ENCODE measurements around the gene NTMT1.

Gene NTMT1

GRCh38 chr9:129582855-129583254 is 43.1 kb upstream of the NTMT1 start:
- no peaks in the 10 kb centered on the region for H3K9me3 Mint-ChIP-seq
- H3K4me3 Mint-ChIP-seq = no peak overlapping the region
- no peak overlapping the region for H3K27ac Mint-ChIP-seq
- no peak for TF ChIP-seq CTCF (IDR thresholded peaks at IDR 0.05; ENCODE audit: unreplicated experiment in 3 of 3)
- no peaks in the 10 kb centered on the region for H3K27me3 Mint-ChIP-seq (ENCODE audit: low read depth)
- H3K4me1 Mint-ChIP-seq = peaks cover 40% of the 10 kb centered on the region
- H3K36me3 Mint-ChIP-seq (ENCODE audit: low read depth) = no peaks in the 10 kb centered on the region

GRCh38 chr9:129583308-129584038 is 42.5 kb upstream of the NTMT1 start:
- no peaks in the 10 kb centered on the region for H3K36me3 Mint-ChIP-seq (ENCODE audit: low read depth)
- no peak overlapping the region for H3K4me3 Mint-ChIP-seq
- H3K9me3 Mint-ChIP-seq = no peaks in the 10 kb centered on the region
- TF ChIP-seq CTCF (IDR thresholded peaks at IDR 0.05; ENCODE audit: unreplicated experiment in 3 of 3) = no peak
- H3K4me1 Mint-ChIP-seq = peaks cover 40% of the 10 kb centered on the region
- no peaks in the 10 kb centered on the region for H3K27me3 Mint-ChIP-seq (ENCODE audit: low read depth)
- peak overlapping the region in 2 of 3 experiments; percentile 55 to 92 for H3K27ac Mint-ChIP-seq

GRCh38 chr9:129584136-129584535 is 41.8 kb upstream of the NTMT1 start:
- TF ChIP-seq CTCF (IDR thresholded peaks at IDR 0.05; ENCODE audit: unreplicated experiment in 3 of 3) = no peak
- peak overlapping the region; percentile 90 to 93 (median 92) for H3K27ac Mint-ChIP-seq
- H3K4me3 Mint-ChIP-seq = no peak overlapping the region
- H3K36me3 Mint-ChIP-seq (ENCODE audit: low read depth) = no peaks in the 10 kb centered on the region
- H3K9me3 Mint-ChIP-seq = no peaks in the 10 kb centered on the region
- H3K4me1 Mint-ChIP-seq = peaks cover 42% of the 10 kb centered on the region
- no peaks in the 10 kb centered on the region for H3K27me3 Mint-ChIP-seq (ENCODE audit: low read depth)

- TF ChIP-seq CTCF (IDR thresholded peaks at IDR 0.05; ENCODE audit: unreplicated experiment in 3 of 3) = no peak
- H3K9me3 Mint-ChIP-seq = no peaks in the 10 kb centered on the region
- peak overlapping the region; percentile 47 to 93 (median 90) for H3K27ac Mint-ChIP-seq
Measured at GRCh38 chr9:129585352-129585751, 40.6 kb upstream of the NTMT1 start.

GRCh38 chr9:129586245-129586644 is 39.7 kb upstream of the NTMT1 start:
- peak overlapping the region; percentile 83 to 94 (median 93) for H3K27ac Mint-ChIP-seq
- no peaks in the 10 kb centered on the region for H3K27me3 Mint-ChIP-seq (ENCODE audit: low read depth)
- no peaks in the 10 kb centered on the region for H3K36me3 Mint-ChIP-seq (ENCODE audit: low read depth)
- no peak for TF ChIP-seq CTCF (IDR thresholded peaks at IDR 0.05; ENCODE audit: unreplicated experiment in 3 of 3)
- H3K9me3 Mint-ChIP-seq = no peaks in the 10 kb centered on the region
- peaks cover 53% of the 10 kb centered on the region for H3K4me1 Mint-ChIP-seq
- no peak overlapping the region for H3K4me3 Mint-ChIP-seq

More at GRCh38 chr9:129585352-129585751, 40.6 kb upstream of the NTMT1 start:
- Mint-ChIP-seq H3K4me1 (peaks cover 47% of the 10 kb centered on the region), H3K27me3 (ENCODE audit: low read depth) (no peaks in the 10 kb centered on the region), H3K4me3 (no peak overlapping the region), H3K36me3 (ENCODE audit: low read depth) (no peaks in the 10 kb centered on the region)

- no peak for TF ChIP-seq CTCF (IDR thresholded peaks at IDR 0.05; ENCODE audit: unreplicated experiment in 3 of 3)
- no peaks in the 10 kb centered on the region for H3K27me3 Mint-ChIP-seq (ENCODE audit: low read depth)
- no peaks in the 10 kb centered on the region for H3K36me3 Mint-ChIP-seq (ENCODE audit: low read depth)
- no peaks in the 10 kb centered on the region for H3K9me3 Mint-ChIP-seq
- peaks cover 51% of the 10 kb centered on the region for H3K4me1 Mint-ChIP-seq
- H3K4me3 Mint-ChIP-seq = peak overlapping the region in 1 of 3 experiments; percentile 9
- H3K27ac Mint-ChIP-seq = peak overlapping the region; percentile 83 to 94 (median 93)
Measured at GRCh38 chr9:129586685-129587084, 39.3 kb upstream of the NTMT1 start.
